ENCODE results near the gene SGTA. TPM values are rescaled to one million over a fixed set of nuclear protein-coding genes. Genes with fewer than 3 reads are reported as not detected.

SGTA gene
- total RNA-seq, 6 experiments from 2014 or later: 60.7 to 68.1 (median 62.8) TPM

DNA sequence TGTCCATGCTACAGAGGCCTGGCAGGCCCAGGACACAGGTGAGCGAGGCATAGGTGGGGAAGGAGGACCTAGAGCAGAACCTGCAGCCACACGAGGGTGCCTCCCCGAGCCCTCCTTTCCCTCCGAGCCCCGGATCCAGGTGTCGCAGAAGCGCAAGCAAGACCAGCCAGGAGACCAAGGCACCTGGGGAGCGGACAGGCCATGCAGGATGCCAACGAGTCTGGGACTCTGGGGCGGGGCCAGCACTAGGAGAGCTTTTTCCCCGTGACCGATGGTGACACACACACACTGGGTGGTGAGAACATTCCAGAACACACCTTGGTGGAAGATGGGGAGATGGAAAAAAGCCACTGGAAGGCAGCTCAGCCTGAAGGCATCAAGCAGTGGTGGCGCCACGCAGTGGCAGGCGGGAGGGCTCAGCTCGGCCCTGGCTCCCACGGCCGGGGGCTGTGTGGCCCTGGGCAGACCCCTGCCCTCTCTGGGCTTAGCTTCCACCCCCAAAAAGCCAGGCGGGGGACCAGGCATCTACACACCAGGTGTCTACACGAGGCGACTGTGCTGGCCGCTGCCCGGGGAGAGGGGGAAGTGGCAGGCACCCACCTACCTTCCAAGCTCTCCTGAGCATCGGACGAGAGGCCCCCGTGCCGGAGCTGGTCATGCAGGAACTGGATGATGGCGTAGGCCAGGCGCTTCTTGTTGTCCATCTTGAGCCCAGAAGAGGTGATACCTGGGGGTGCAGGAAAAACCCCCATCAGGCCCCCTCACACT, 14.5 kb downstream of the SGTA start:
- Mint-ChIP-seq H3K36me3 (ENCODE audit: low read depth) (no peaks in the 10 kb centered on the region), H3K27me3 (ENCODE audit: insufficient read depth) (no peaks in the 10 kb centered on the region; the same call in 1 of the 2 replicates), H3K4me1 (ENCODE audit: low read depth) (peaks cover 8% of the 10 kb centered on the region; the same call in 1 of the 2 replicates), H3K9me3 (no peaks in the 10 kb centered on the region), H3K4me3 (no peak overlapping the region), H3K27ac (no peak overlapping the region)
- TF ChIP-seq, protein P1, sequence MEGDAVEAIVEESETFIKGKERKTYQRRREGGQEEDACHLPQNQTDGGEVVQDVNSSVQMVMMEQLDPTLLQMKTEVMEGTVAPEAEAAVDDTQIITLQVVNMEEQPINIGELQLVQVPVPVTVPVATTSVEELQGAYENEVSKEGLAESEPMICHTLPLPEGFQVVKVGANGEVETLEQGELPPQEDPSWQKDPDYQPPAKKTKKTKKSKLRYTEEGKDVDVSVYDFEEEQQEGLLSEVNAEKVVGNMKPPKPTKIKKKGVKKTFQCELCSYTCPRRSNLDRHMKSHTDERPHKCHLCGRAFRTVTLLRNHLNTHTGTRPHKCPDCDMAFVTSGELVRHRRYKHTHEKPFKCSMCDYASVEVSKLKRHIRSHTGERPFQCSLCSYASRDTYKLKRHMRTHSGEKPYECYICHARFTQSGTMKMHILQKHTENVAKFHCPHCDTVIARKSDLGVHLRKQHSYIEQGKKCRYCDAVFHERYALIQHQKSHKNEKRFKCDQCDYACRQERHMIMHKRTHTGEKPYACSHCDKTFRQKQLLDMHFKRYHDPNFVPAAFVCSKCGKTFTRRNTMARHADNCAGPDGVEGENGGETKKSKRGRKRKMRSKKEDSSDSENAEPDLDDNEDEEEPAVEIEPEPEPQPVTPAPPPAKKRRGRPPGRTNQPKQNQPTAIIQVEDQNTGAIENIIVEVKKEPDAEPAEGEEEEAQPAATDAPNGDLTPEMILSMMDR (IDR thresholded peaks at IDR 0.05): peak; percentile 19; the same call in 1 of the 2 replicates
- no peak for DNase-seq

DNA sequence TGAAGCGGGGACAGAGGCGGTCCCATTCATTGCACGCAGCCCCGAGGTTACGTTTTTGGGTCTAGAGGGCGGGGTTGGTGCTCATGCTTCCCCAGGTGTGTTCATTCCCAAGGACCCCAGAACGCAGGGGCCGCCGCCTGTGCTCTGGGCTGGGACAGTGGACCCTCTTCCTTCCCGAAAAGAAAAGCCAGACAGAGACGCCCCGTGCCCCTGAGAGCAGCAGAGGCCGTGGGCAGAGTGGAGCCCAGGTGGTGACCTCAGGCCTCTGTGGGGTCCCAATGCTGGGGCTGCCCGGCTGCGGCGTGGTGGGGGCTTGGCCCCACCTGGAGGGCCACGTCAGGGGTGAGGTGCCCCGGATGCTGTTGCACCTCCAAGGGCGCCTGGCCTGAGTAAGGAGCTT, 15.4 kb downstream of the SGTA start:
- Mint-ChIP-seq H3K4me1 (ENCODE audit: low read depth) (peaks cover 8% of the 10 kb centered on the region; the same call in 1 of the 2 replicates), H3K27me3 (ENCODE audit: insufficient read depth) (no peaks in the 10 kb centered on the region; the same call in 1 of the 2 replicates), H3K4me3 (no peak overlapping the region), H3K9me3 (no peaks in the 10 kb centered on the region), H3K36me3 (ENCODE audit: low read depth) (no peaks in the 10 kb centered on the region), H3K27ac (no peak overlapping the region)
- TF ChIP-seq, protein P1 (IDR thresholded peaks at IDR 0.05): no peak
- no peak for DNase-seq

DNA sequence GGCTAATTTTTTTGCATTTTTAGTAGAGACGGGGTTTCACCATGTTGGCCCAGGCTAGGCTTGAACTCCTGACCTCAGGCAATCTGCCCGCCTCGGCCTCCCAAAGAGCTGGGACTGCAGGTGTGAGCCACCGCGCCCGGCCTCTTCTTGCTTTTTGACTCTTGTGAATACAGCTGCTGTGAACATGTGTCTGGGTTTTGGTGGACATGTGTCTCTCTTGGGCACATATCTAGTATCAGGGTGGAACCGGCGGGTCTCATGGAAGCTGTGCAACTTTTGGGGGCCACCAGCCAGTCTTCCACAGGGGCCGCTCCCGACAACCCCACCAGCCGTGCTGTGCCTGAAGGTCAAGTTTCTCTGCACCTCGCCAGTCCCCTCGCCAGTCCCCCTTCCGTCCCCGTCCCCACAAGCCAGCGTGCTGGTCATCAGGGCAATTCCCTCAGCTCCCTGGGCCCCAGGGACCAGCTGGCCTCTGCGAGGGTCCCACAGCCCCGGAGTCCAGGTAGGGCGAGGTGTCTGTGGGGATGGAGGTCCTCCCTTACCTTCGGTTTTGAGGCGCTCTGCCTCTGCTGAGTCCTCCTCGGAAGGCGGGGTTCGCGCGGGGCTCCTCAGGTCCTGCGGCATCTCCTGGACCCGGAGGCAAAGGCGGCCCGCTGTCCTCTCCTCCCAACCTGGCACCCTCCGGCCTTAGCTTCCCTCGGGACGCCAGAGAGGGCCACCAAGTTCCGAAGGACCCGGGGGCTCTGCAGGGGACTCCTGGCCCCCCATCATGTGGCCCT, 16.3 kb downstream of the SGTA start:
- DNase-seq: no peak
- TF ChIP-seq, protein P1 (IDR thresholded peaks at IDR 0.05): no peak
- Mint-ChIP-seq H3K27me3 (ENCODE audit: insufficient read depth) (no peaks in the 10 kb centered on the region; the same call in 1 of the 2 replicates), H3K27ac (no peak overlapping the region), H3K9me3 (no peaks in the 10 kb centered on the region), H3K36me3 (ENCODE audit: low read depth) (no peaks in the 10 kb centered on the region), H3K4me3 (no peak overlapping the region), H3K4me1 (ENCODE audit: low read depth) (no peaks in the 10 kb centered on the region; the same call in 1 of the 2 replicates)

DNA sequence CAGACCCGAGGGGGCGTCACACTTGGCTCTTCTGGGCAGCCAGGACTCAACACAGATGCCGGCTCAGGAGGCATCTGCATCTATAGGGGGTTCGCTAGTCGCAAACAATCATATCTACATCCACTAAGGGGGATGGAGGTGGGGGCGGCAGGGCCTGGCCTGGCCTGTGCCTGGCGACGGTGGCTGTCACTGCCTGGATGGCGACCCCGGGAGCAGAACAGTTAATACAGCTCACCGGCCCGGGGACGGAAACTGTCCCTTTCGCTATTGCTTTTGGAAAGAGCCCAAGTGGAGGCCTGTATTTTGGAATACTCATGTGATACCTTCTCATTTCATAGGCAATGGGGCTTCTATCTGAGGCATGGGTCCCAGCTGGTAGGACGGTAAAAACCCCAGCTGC, 17.7 kb downstream of the SGTA start:
- no peak for DNase-seq
- H3K4me1 Mint-ChIP-seq (ENCODE audit: low read depth): no peaks in the 10 kb centered on the region; the same call in 1 of the 2 replicates
- H3K27ac Mint-ChIP-seq: no peak overlapping the region
- no peak overlapping the region for H3K4me3 Mint-ChIP-seq
- TF ChIP-seq, protein P1 (IDR thresholded peaks at IDR 0.05): no peak
- H3K9me3 Mint-ChIP-seq: no peaks in the 10 kb centered on the region
- H3K27me3 Mint-ChIP-seq (ENCODE audit: insufficient read depth): no peaks in the 10 kb centered on the region; the same call in 1 of the 2 replicates
- no peaks in the 10 kb centered on the region for H3K36me3 Mint-ChIP-seq (ENCODE audit: low read depth)

DNA sequence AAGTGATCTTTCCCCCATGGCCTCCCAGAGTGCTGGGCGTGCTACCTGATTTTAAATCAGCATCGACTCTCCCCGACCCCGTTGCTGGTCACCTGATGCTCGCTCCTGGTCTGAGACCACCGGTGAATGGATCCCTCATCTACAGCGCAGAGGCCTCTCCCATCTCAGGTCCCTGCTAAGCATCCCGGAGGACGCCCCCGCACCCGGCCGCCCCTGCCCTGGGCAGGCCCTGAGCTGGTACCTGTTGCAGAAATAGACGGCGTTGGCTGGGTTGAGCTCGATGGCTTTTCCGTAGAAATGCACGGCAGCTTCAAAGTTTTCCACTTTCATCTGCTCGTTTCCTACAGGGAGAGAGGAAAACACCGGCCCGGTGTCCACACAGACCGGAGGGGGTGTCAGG, 18.1 kb downstream of the SGTA start:
- no peaks in the 10 kb centered on the region; the same call in 1 of the 2 replicates for H3K27me3 Mint-ChIP-seq (ENCODE audit: insufficient read depth)
- no peak for DNase-seq
- no peaks in the 10 kb centered on the region for H3K4me1 Mint-ChIP-seq (ENCODE audit: low read depth)
- H3K4me3 Mint-ChIP-seq: no peak overlapping the region
- no peaks in the 10 kb centered on the region for H3K36me3 Mint-ChIP-seq (ENCODE audit: low read depth)
- no peak overlapping the region for H3K27ac Mint-ChIP-seq
- TF ChIP-seq, protein P1 (IDR thresholded peaks at IDR 0.05): no peak
- H3K9me3 Mint-ChIP-seq: no peaks in the 10 kb centered on the region
